Stimulated activated memory B cell treated with anti-CD40 and anti-IgM and Interleukin-4, amounts not matched to agents 10 μg/mL and 1 μg/mL and 100 μg/mL, for 72 hours (primary cell): Measurements from ENCODE around the gene TRIO.

ENCODE experiments used
- ATAC-seq: fragments of 150-1000 bp; cut with Tn5 transposase; 2 replicates; pipeline ENCODE4 v1.10.0; 2021
- H3K27ac Mint-ChIP-seq: one replicate; pipeline ENCODE4 v1.8.0; 2022; ENCODE audit warnings: mild to moderate bottlenecking, mixed read lengths
- H3K27me3 Mint-ChIP-seq: one replicate; pipeline ENCODE4 v1.8.0; 2022; ENCODE audit warnings: mixed read lengths
- H3K36me3 Mint-ChIP-seq: one replicate; pipeline ENCODE4 v1.8.0; 2022; ENCODE audit warnings: mixed read lengths
- H3K4me1 Mint-ChIP-seq: one replicate; pipeline ENCODE4 v1.8.0; 2022; ENCODE audit warnings: mixed read lengths
- H3K4me3 Mint-ChIP-seq: one replicate; pipeline ENCODE4 v1.8.0; 2022; ENCODE audit warnings: mild to moderate bottlenecking, moderate library complexity, mixed read lengths
- H3K9me3 Mint-ChIP-seq: one replicate; pipeline ENCODE4 v1.8.0; 2022; ENCODE audit warnings: mixed read lengths

TRIO gene

GRCh38 chr5:14134771-14135170 lies 8.4 kb upstream of the TRIO start:
- no peak overlapping the region for H3K27ac Mint-ChIP-seq
- H3K4me3 Mint-ChIP-seq, result no peak overlapping the region
- H3K36me3 Mint-ChIP-seq, result peaks cover 6% of the 10 kb centered on the region
- ATAC-seq, result no peak
- no peaks in the 10 kb centered on the region for H3K4me1 Mint-ChIP-seq
- H3K27me3 Mint-ChIP-seq, result peaks cover 8% of the 10 kb centered on the region
- peaks cover 10% of the 10 kb centered on the region for H3K9me3 Mint-ChIP-seq

DNA sequence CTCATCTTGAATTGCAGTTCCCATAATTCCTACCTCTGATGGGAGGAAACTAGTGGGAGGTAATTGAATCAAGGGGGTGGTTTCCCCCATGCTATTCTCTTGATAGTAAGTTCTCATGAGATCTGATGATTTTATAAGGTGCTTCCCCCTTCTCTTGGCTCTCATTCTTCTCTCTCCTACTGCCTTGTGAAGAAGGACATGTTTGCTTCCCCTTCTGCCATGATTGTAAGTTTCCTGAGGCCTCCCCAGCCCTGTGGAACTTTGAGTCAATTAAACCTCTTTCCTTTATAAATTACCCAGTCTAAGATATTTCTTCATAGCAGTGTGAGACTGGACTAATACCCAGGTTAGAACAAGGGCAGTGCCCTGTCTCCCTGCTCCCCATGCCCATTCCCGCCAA lies 7.5 kb upstream of the TRIO start:
- ATAC-seq, result no peak
- Mint-ChIP-seq H3K9me3 (peaks cover 10% of the 10 kb centered on the region), H3K36me3 (peaks cover 6% of the 10 kb centered on the region), H3K27me3 (peaks cover 8% of the 10 kb centered on the region), H3K27ac (no peak overlapping the region), H3K4me3 (no peak overlapping the region), H3K4me1 (no peaks in the 10 kb centered on the region)

- peaks cover 8% of the 10 kb centered on the region for H3K27me3 Mint-ChIP-seq
- no peaks in the 10 kb centered on the region for H3K4me1 Mint-ChIP-seq
- no peak overlapping the region for H3K27ac Mint-ChIP-seq
- H3K4me3 Mint-ChIP-seq, result no peak overlapping the region
- peaks cover 10% of the 10 kb centered on the region for H3K9me3 Mint-ChIP-seq
- H3K36me3 Mint-ChIP-seq, result peaks cover 6% of the 10 kb centered on the region
- no peak for ATAC-seq
Observed at GRCh38 chr5:14136228-14136627, 6.9 kb upstream of the TRIO start.

- Mint-ChIP-seq H3K27ac (no peak overlapping the region), H3K9me3 (peaks cover 10% of the 10 kb centered on the region), H3K4me1 (peaks cover 7% of the 10 kb centered on the region), H3K4me3 (no peak overlapping the region), H3K36me3 (peaks cover 6% of the 10 kb centered on the region), H3K27me3 (peaks cover 8% of the 10 kb centered on the region)
- no peak for ATAC-seq
Observed at GRCh38 chr5:14138608-14139540, 4.3 kb upstream of the TRIO start.

- Mint-ChIP-seq H3K27ac (no peak overlapping the region), H3K4me3 (no peak overlapping the region), H3K36me3 (no peaks in the 10 kb centered on the region), H3K27me3 (peaks cover 8% of the 10 kb centered on the region), H3K4me1 (peaks cover 22% of the 10 kb centered on the region), H3K9me3 (peaks cover 2% of the 10 kb centered on the region)
- no peak for ATAC-seq
Observed at GRCh38 chr5:14141764-14142163, 1.4 kb upstream of the TRIO start.

DNA sequence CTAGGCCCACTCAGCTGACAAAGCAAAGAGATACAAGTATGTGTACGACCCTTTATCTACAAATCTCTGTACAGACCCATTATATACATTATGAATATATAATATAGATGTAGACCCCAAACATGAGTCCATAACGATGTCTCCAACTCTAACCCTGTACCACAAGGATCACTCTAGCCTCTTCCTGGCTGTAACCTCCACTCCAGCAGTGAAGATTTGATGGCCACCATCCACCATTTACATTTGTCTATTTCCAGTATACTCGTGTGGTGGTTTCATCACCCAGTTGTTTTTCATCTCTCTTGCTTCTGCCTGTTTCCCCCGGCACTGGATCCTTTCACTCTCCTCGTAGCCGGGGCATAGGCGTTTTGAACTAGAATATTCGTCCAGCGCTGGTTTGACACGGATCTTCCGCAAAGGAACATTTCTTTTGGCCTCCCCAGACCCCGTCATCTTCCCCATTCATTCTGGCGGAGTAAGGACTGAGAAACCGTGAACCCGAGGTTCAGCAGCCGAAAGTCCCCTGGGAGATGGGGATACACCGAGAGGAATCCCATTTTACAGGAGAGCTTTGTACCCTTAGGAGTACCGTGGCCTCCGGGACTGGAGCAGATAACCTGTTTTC lies 828 bp upstream of the TRIO start:
- Mint-ChIP-seq H3K27me3 (peaks cover 5% of the 10 kb centered on the region), H3K27ac (peak overlapping the region; percentile 87)

DNA sequence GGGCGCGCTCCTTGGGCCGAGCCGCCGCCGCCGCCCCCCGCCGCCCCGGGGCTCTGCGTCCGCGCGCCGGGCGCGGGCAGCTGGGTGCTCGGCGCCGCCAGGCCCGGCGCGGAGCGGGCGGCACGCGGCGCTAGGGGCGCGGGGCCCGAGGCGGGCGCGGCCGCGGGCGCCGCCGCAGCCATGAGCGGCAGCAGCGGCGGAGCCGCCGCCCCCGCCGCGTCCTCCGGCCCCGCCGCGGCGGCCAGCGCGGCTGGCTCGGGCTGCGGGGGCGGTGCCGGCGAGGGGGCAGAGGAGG lies 351 bp downstream of the TRIO start:
- no peaks in the 10 kb centered on the region for H3K36me3 Mint-ChIP-seq
- no peak for ATAC-seq
- H3K4me3 Mint-ChIP-seq, result no peak overlapping the region
- H3K27me3 Mint-ChIP-seq, result no peaks in the 10 kb centered on the region
- H3K9me3 Mint-ChIP-seq, result no peaks in the 10 kb centered on the region
- H3K4me1 Mint-ChIP-seq, result peaks cover 34% of the 10 kb centered on the region
- H3K27ac Mint-ChIP-seq, result peak overlapping the region; percentile 87

More for the DNA sequence above, 828 bp upstream of the TRIO start:
- peaks cover 2% of the 10 kb centered on the region for H3K9me3 Mint-ChIP-seq
- peak overlapping the region; percentile 90 for H3K4me3 Mint-ChIP-seq
- ATAC-seq, result no peak
- H3K4me1 Mint-ChIP-seq, result peaks cover 28% of the 10 kb centered on the region
- H3K36me3 Mint-ChIP-seq, result no peaks in the 10 kb centered on the region

GRCh38 chr5:14143841-14144585 lies 871 bp downstream of the TRIO start:
- Mint-ChIP-seq H3K4me3 (peak overlapping the region; percentile 95), H3K27ac (peak overlapping the region; percentile 40), H3K4me1 (peaks cover 39% of the 10 kb centered on the region), H3K36me3 (no peaks in the 10 kb centered on the region), H3K9me3 (no peaks in the 10 kb centered on the region), H3K27me3 (no peaks in the 10 kb centered on the region)
- ATAC-seq, result peak; percentile 13

GRCh38 chr5:14144586-14145434 lies 1.7 kb downstream of the TRIO start:
- peak; percentile 78 for ATAC-seq
- H3K4me1 Mint-ChIP-seq, result peaks cover 47% of the 10 kb centered on the region
- H3K27me3 Mint-ChIP-seq, result no peaks in the 10 kb centered on the region
- no peaks in the 10 kb centered on the region for H3K36me3 Mint-ChIP-seq
- peak overlapping the region; percentile 40 for H3K27ac Mint-ChIP-seq
- peak overlapping the region; percentile 95 for H3K4me3 Mint-ChIP-seq
- no peaks in the 10 kb centered on the region for H3K9me3 Mint-ChIP-seq

DNA sequence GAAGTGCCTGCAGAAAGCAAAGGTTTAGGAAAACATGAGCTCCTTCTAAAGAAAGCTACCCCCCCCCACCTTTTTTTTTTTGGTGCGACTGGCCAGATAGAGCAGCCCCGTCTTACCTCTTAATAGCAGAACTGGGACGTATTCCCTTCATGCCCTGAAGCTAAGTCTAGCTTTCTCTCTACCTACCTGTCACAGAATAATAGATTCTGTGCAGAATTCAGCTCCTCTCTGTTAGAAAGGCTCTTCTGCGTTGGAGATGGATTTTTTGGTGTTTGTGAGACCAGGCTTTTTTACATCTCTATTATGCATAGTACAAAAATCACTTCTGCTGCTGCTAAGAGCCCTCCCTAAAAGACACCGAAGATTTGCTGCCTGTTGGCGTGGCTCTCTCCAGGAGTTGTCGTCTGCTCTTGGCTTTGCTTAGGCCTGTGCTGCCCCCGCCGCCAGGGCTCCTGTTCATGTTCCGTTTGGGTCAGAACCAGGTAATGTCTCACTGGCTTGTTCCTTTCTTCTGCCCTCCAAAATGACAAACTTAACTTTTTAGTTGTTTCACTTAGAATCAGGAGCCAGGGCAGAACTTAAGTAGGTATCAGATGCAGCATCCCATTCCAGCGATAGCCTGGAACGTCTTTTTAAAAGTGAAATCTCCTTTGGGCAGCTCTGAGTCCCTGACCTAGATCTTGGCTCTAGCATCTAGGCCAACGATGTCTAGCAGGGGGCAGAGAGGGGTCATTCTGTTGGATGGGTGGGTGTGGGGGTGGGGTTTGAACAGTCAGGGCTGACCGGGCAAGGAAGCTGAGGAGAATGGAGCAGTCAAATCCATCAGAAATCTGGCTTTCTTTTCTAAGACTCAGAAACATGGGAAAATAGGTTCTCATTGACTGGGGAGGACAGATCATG lies 2.5 kb downstream of the TRIO start:
- no peak for ATAC-seq
- Mint-ChIP-seq H3K27ac (peak overlapping the region; percentile 40), H3K27me3 (no peaks in the 10 kb centered on the region)

GRCh38 chr5:14146725-14147124 lies 3.6 kb downstream of the TRIO start:
- H3K27ac Mint-ChIP-seq, result peak overlapping the region; percentile 40
- no peaks in the 10 kb centered on the region for H3K27me3 Mint-ChIP-seq
- peak overlapping the region; percentile 30 for H3K4me3 Mint-ChIP-seq
- H3K4me1 Mint-ChIP-seq, result peaks cover 66% of the 10 kb centered on the region
- no peak for ATAC-seq
- no peaks in the 10 kb centered on the region for H3K9me3 Mint-ChIP-seq
- no peaks in the 10 kb centered on the region for H3K36me3 Mint-ChIP-seq

More for the DNA sequence above, 2.5 kb downstream of the TRIO start:
- peaks cover 56% of the 10 kb centered on the region for H3K4me1 Mint-ChIP-seq
- H3K9me3 Mint-ChIP-seq, result no peaks in the 10 kb centered on the region
- peak overlapping the region; percentile 95 for H3K4me3 Mint-ChIP-seq
- no peaks in the 10 kb centered on the region for H3K36me3 Mint-ChIP-seq

- no peaks in the 10 kb centered on the region for H3K9me3 Mint-ChIP-seq
- ATAC-seq, result no peak
- H3K4me3 Mint-ChIP-seq, result no peak overlapping the region
- H3K36me3 Mint-ChIP-seq, result no peaks in the 10 kb centered on the region
- no peaks in the 10 kb centered on the region for H3K27me3 Mint-ChIP-seq
- H3K27ac Mint-ChIP-seq, result peak overlapping the region; percentile 40
- H3K4me1 Mint-ChIP-seq, result peaks cover 68% of the 10 kb centered on the region
Observed at GRCh38 chr5:14147210-14147609, 4.1 kb downstream of the TRIO start.

DNA sequence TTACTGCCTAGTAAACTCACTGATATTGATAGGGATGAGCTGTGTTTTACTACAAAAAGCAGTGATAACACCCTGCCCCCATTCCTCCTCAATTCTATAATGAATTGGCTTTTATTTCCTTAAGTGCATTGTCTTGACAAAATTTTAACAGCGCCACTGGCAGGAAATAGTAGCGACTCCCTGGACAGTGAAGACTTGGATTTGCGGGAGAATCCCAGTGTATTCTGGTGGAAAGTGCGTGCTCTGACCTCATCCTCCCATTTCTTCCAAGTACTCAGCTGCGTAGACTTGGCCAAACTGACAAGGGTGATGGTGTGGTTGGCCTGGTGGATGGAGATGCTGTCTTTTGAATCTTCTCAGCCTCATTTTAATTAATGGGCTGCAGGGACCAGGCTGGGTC lies 5.3 kb downstream of the TRIO start:
- Mint-ChIP-seq H3K9me3 (no peaks in the 10 kb centered on the region), H3K27me3 (no peaks in the 10 kb centered on the region), H3K36me3 (no peaks in the 10 kb centered on the region), H3K4me3 (peak overlapping the region; percentile 58), H3K27ac (peak overlapping the region; percentile 83), H3K4me1 (peaks cover 64% of the 10 kb centered on the region)
- ATAC-seq, result no peak
